GM18498 (cell line): ENCODE measurements around the gene HEXIM2.
"Not testable (repeated sequence)": the region's sequence is repeated elsewhere in the genome, so short reads cannot be mapped to it uniquely, and the experiment has no call there.

Experiments used
- ATAC-seq: cut with Tn5 transposase; IDR thresholded peaks from one replicate; pipeline ENCODE4 v1.9.1; 2021; ENCODE audit warnings: mild to moderate bottlenecking, moderate library complexity; ENCODE audit not compliant: unreplicated experiment

HEXIM2 gene

GRCh38 chr17:45161288-45162024 lies at the start of gene HEXIM2:
HEXIM2 (plus strand) TSS chr17:45161875; CDS start chr17:45162794, 919 bp downstream.
- peak; percentile 89 for ATAC-seq

- no peak for ATAC-seq
Measured at GRCh38 chr17:45112559-45113423, 48.9 kb upstream of the HEXIM2 start.

- ATAC-seq: no peak
Measured at GRCh38 chr17:45113424-45113754, 48.3 kb upstream of the HEXIM2 start.

- no peak for ATAC-seq
Measured at GRCh38 chr17:45114117-45114932, 47.4 kb upstream of the HEXIM2 start.

- ATAC-seq: no peak
Measured at GRCh38 chr17:45115015-45115625, 46.6 kb upstream of the HEXIM2 start.

- no peak for ATAC-seq
Measured at GRCh38 chr17:45115871-45116270, 45.8 kb upstream of the HEXIM2 start.

- ATAC-seq: no peak
Measured at GRCh38 chr17:45116434-45117016, 45.1 kb upstream of the HEXIM2 start.

GRCh38 chr17:45117334-45117733 lies 44.3 kb upstream of the HEXIM2 start:
- no peak for ATAC-seq

- ATAC-seq: no peak
Measured at GRCh38 chr17:45117848-45118646, 43.6 kb upstream of the HEXIM2 start.

GRCh38 chr17:45118691-45119090 lies 43.0 kb upstream of the HEXIM2 start:
- ATAC-seq: no peak

- ATAC-seq: no peak
Measured at GRCh38 chr17:45119964-45120363, 41.7 kb upstream of the HEXIM2 start.

- ATAC-seq: no peak
Measured at GRCh38 chr17:45120558-45120957, 41.1 kb upstream of the HEXIM2 start.

- ATAC-seq: no peak
Measured at GRCh38 chr17:45121055-45121454, 40.6 kb upstream of the HEXIM2 start.

GRCh38 chr17:45123076-45123770 lies 38.5 kb upstream of the HEXIM2 start:
- no peak for ATAC-seq

GRCh38 chr17:45123930-45124796 lies 37.5 kb upstream of the HEXIM2 start:
- ATAC-seq: no peak

GRCh38 chr17:45124797-45125122 lies 36.9 kb upstream of the HEXIM2 start:
- not testable (repeated sequence) for ATAC-seq

- no peak for ATAC-seq
Measured at GRCh38 chr17:45125509-45125908, 36.2 kb upstream of the HEXIM2 start.

- no peak for ATAC-seq
Measured at GRCh38 chr17:45127207-45127547, 34.5 kb upstream of the HEXIM2 start.
